Vagina (tissue), 2 donors: Measurements from ENCODE around the gene HOXD8. TPM values are rescaled to one million over a fixed set of nuclear protein-coding genes. Genes with fewer than 3 reads are reported as not detected.

Experiments
- DNase-seq, 2 donors: peaks; one replicate each; pipeline ENCODE4 v3.0.0-alpha.2; 2017; ENCODE audit errors: extremely low spot score in 2 of 2
- H3K27ac ChIP-seq: fragments of 200-600 bp; sonication (generic); one replicate; pipeline ENCODE4 v1.5.1; 2019
- H3K27me3 ChIP-seq: fragments of 200-600 bp; sonication (generic); one replicate; pipeline ENCODE4 v1.5.1; 2019
- H3K36me3 ChIP-seq, 2 donors: fragments of 200-600 bp; sonication (generic); one replicate each; pipeline ENCODE4 v1.5.1; 2017 to 2019
- H3K4me1 ChIP-seq: fragments of 200-600 bp; sonication (generic); one replicate; pipeline ENCODE4 v1.5.1; 2019
- H3K4me3 ChIP-seq, 2 donors: fragments of 200-600 bp; sonication (generic); 1 replicate in 1 of 2; 2 replicates in 1 of 2; pipeline ENCODE4 v1.5.1; 2016 to 2019
- H3K9me3 ChIP-seq: fragments of 200-600 bp; sonication (generic); one replicate; pipeline ENCODE4 v1.5.1; 2019
- POLR2A ChIP-seq, 2 donors: fragments of 450-650 bp; IDR thresholded peaks; one replicate each; pipeline ENCODE4 v1.6.1; 2017; ENCODE audit warnings: antibody characterized with exemption in 2 of 2, mild to moderate bottlenecking in 2 of 2, moderate library complexity in 2 of 2
- POLR2AphosphoS5 ChIP-seq, 2 donors: sonication (generic); formaldehyde crosslinking; IDR thresholded peaks; one replicate each; pipeline ENCODE4 v1.9.0; 2017; ENCODE audit warnings: antibody characterized with exemption in 2 of 2, mild to moderate bottlenecking in 2 of 2, low read depth in 1 of 2; ENCODE audit not compliant: insufficient read depth in 1 of 2
- intact Hi-C: fragments of 100-400 bp; cut with DNase I; formaldehyde crosslinking; loops from one replicate; pipeline ENCODE4 v1.15.1; 2023
- total RNA-seq: library from RNA; depleted of rRNA; stranded (reverse); fragments of >200 nt; gene quantifications from one replicate; pipeline ENCODE4 v1.2.3, GENCODE V29; 2016
- TF ChIP-seq, protein P1 (sequence below), 3 experiments: fragments of 450-650 bp in 2 of 3; fragments of 200-600 bp in 1 of 3; sonication (generic) in 1 of 3; IDR thresholded peaks; one replicate each; pipeline ENCODE4 v1.5.1; 2017 to 2019; ENCODE audit warnings: antibody characterized with exemption in 3 of 3, mild to moderate bottlenecking in 2 of 3, moderate library complexity in 2 of 3

HOXD8 gene
- total RNA-seq, 1 donor from 2014 or later, result 10.3 TPM

- peaks cover 11% of the 10 kb centered on the region for H3K4me1 ChIP-seq
- no peaks in the 10 kb centered on the region for H3K27me3 ChIP-seq
- DNase-seq, result no peak
- H3K27ac ChIP-seq, result no peak overlapping the region
- intact Hi-C loops, result loop anchor here (5.0 kb wide), 1 partner anchor 315 kb away; no protein-coding TSS in a partner anchor
- no peaks in the 10 kb centered on the region for H3K9me3 ChIP-seq
- H3K36me3 ChIP-seq, result no peaks in the 10 kb centered on the region
- H3K4me3 ChIP-seq, result no peak overlapping the region
- no peak for TF ChIP-seq POLR2A (IDR thresholded peaks at IDR 0.05)
- TF ChIP-seq POLR2AphosphoS5 (IDR thresholded peaks at IDR 0.05; ENCODE audit: insufficient read depth in 1 of 2, low read depth in 1 of 2), result no peak
- TF ChIP-seq, protein P1, sequence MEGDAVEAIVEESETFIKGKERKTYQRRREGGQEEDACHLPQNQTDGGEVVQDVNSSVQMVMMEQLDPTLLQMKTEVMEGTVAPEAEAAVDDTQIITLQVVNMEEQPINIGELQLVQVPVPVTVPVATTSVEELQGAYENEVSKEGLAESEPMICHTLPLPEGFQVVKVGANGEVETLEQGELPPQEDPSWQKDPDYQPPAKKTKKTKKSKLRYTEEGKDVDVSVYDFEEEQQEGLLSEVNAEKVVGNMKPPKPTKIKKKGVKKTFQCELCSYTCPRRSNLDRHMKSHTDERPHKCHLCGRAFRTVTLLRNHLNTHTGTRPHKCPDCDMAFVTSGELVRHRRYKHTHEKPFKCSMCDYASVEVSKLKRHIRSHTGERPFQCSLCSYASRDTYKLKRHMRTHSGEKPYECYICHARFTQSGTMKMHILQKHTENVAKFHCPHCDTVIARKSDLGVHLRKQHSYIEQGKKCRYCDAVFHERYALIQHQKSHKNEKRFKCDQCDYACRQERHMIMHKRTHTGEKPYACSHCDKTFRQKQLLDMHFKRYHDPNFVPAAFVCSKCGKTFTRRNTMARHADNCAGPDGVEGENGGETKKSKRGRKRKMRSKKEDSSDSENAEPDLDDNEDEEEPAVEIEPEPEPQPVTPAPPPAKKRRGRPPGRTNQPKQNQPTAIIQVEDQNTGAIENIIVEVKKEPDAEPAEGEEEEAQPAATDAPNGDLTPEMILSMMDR (IDR thresholded peaks at IDR 0.05), result no peak
These were observed 12.8 kb downstream of the HOXD8 start for GRCh38 chr2:176142281-176142680.

DNA sequence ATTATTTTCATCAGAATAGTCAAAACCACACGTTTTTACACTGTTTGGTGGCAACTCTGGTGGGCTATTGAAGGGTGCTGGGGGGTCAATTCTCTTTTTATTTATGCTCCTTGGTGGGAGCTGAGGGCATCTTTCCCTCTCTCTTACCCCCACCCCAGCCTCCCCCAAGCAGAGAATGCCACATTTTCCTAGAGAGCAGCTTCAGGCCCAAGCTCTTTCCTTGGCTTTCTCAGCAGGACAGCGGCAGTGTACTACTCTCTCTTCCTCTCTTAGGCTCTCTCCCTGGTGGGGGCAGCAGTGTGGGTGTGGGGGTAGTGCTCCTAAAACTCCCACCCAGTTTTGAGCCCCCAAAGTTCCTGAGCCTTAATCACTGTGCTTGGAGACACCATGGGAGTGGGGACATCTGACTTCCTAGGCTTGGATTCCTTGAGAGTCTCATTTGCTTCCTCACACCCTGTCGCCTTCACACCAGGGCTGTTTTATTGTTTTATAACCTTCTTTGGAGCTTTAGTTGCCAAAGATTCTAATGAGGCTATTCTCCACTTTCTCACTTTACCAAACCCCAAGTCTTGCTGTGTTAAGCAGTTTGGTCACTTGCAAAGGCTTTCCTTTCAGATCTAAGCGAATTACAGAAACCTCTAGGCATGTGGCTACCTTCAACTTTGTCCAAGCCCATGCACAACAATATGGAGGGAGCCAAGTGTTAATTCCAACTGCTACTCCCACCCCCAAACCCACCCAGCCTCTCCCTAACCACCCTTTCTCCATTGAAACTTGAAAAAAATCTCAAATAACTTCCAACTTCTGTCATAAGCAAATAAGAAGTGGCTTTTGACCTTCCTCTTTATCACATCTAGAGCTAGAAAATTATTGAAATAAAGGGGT, 15.8 kb downstream of the HOXD8 start:
- H3K9me3 ChIP-seq, result no peaks in the 10 kb centered on the region
- H3K27ac ChIP-seq, result no peak overlapping the region
- no peaks in the 10 kb centered on the region for H3K27me3 ChIP-seq
- peaks cover 8% of the 10 kb centered on the region for H3K4me1 ChIP-seq
- no peak overlapping the region for H3K4me3 ChIP-seq
- no peak for DNase-seq
- TF ChIP-seq POLR2A (IDR thresholded peaks at IDR 0.05) (no peak), POLR2AphosphoS5 (IDR thresholded peaks at IDR 0.05; ENCODE audit: insufficient read depth in 1 of 2, low read depth in 1 of 2) (no peak)
- TF ChIP-seq, protein P1 (IDR thresholded peaks at IDR 0.05), result no peak
- H3K36me3 ChIP-seq, result no peaks in the 10 kb centered on the region
- intact Hi-C loops, result no loop called here

GRCh38 chr2:176146101-176146500, 16.6 kb downstream of the HOXD8 start:
- Histone ChIP-seq H3K27me3 (no peaks in the 10 kb centered on the region), H3K4me1 (peaks cover under 1% of the 10 kb centered on the region), H3K9me3 (no peaks in the 10 kb centered on the region)

DNA sequence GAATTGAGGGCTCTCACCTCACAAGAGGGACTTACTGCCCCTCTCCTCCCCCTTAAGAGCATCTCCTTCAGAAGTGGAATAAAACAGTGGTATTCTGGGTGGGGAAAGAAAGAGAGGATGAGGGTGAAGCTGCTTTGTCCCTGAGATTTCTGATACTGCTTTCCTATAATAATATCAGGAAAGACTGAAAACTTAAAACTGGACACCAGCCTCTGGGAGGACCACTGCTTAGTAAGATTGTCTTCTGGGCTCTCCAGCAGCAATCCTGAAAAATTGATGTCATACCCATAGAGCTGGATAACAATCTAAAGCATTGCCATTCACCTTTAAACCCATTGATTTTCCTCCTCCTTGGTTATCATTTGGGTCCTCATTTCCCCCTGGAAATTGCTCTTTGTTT, 17.1 kb downstream of the HOXD8 start:
- no peak for DNase-seq
- H3K36me3 ChIP-seq, result no peaks in the 10 kb centered on the region
- H3K27ac ChIP-seq, result no peak overlapping the region
- H3K4me3 ChIP-seq, result no peak overlapping the region
- TF ChIP-seq POLR2AphosphoS5 (IDR thresholded peaks at IDR 0.05; ENCODE audit: insufficient read depth in 1 of 2, low read depth in 1 of 2), result no peak
- TF ChIP-seq, protein P1 (IDR thresholded peaks at IDR 0.05), result no peak
- no peak for TF ChIP-seq POLR2A (IDR thresholded peaks at IDR 0.05)
- intact Hi-C loops, result no loop called here
- no peaks in the 10 kb centered on the region for H3K27me3 ChIP-seq
- H3K9me3 ChIP-seq, result no peaks in the 10 kb centered on the region
- H3K4me1 ChIP-seq, result no peaks in the 10 kb centered on the region

More at GRCh38 chr2:176146101-176146500, 16.6 kb downstream of the HOXD8 start:
- TF ChIP-seq, protein P1 (IDR thresholded peaks at IDR 0.05), result no peak
- TF ChIP-seq POLR2A (IDR thresholded peaks at IDR 0.05) (no peak), POLR2AphosphoS5 (IDR thresholded peaks at IDR 0.05; ENCODE audit: insufficient read depth in 1 of 2, low read depth in 1 of 2) (no peak)
- Histone ChIP-seq H3K4me3 (no peak overlapping the region), H3K36me3 (no peaks in the 10 kb centered on the region), H3K27ac (no peak overlapping the region)
- DNase-seq, result no peak
- intact Hi-C loops, result no loop called here
